ENCODE measurements around the gene GPR63.

The GPR63 gene

GRCh38 chr6:96749891-96750290, 87.4 kb downstream of the GPR63 start:
- no peak for DNase-seq

Measured in fibroblast of skin of right biceps (primary cell).